HG03442 (cell line): ENCODE measurements around the gene LRCOL1.

Experiments used
- ATAC-seq: cut with Tn5 transposase; IDR thresholded peaks from one replicate; pipeline ENCODE4 v1.9.1; 2021; ENCODE audit warnings: mild to moderate bottlenecking, moderate library complexity; ENCODE audit not compliant: unreplicated experiment

The LRCOL1 gene

DNA sequence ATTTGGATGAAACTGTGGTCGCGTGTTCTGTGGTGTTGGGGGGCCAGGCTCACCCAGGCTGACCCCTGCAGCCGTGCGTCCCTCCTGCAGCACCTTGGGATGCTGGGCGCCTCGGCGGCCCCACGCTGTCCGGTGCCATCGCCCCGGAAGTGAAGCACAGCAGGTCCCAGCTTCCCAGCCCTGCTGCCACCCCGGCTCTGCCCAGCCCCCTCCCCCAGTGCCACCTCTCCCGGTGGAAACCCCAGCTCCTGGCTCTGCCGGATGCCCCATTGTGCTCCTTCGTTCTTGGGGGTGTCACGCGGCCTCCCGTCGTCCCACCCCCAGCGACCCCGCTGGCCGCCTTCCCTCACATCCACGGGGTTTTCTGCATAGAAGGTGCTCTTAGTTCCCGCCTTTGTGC is 25.2 kb downstream of the LRCOL1 start:
- no peak for ATAC-seq

DNA sequence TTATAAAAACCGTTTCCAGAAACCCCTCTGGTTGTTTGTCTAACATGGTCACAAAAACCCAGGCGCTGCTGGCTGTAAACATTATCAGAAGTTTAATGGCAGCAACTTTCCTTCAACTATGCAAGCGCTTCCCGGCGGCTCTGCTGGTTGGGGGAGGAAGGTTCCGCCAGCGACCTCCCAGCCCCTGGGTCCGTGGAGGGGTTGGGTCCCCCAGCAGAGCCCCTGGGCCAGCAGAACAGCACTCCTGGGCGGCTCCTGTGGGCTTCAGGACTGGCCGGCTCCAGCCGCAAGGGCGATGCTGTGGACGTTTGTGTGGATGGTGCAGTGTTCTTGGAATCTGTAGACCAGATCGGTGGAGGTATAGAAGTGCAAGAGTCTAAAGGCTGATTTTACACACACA is 26.0 kb downstream of the LRCOL1 start:
- ATAC-seq = no peak

DNA sequence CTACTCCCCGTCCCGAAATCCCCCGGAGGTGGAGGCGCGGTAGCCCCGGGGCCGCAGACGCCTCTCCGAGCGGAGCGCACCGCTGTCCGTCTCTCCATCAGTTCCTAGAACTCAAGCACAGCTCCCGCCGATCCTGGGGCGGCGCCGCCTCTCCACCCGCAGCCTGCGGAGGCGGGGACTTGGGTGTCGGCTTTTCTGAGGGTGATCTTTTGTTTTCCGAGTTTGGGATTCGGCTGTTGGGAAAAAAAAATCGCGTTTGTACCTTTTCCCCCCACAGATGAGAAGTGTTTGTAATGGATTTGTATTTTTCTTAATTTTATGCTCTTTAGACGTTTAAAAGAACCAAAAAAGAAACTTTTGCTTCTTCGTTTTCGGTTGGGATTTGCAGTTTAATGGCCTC is 26.6 kb downstream of the LRCOL1 start:
- no peak for ATAC-seq

DNA sequence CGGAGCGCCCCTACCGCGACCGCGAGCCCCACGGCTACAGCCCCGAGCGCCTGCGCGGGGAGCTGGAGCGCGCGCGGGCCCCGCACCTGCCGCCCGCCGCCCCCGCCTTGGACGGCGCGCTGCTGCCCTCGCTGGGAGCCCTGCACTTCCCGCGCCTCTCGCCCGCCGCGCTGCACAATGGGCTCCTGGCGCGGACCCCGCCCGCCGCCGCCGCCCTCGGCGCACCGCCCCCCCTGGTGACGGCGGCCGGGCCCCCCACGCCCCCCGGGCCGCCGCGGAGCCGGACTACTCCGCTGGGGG is 27.0 kb downstream of the LRCOL1 start:
- ATAC-seq = no peak

DNA sequence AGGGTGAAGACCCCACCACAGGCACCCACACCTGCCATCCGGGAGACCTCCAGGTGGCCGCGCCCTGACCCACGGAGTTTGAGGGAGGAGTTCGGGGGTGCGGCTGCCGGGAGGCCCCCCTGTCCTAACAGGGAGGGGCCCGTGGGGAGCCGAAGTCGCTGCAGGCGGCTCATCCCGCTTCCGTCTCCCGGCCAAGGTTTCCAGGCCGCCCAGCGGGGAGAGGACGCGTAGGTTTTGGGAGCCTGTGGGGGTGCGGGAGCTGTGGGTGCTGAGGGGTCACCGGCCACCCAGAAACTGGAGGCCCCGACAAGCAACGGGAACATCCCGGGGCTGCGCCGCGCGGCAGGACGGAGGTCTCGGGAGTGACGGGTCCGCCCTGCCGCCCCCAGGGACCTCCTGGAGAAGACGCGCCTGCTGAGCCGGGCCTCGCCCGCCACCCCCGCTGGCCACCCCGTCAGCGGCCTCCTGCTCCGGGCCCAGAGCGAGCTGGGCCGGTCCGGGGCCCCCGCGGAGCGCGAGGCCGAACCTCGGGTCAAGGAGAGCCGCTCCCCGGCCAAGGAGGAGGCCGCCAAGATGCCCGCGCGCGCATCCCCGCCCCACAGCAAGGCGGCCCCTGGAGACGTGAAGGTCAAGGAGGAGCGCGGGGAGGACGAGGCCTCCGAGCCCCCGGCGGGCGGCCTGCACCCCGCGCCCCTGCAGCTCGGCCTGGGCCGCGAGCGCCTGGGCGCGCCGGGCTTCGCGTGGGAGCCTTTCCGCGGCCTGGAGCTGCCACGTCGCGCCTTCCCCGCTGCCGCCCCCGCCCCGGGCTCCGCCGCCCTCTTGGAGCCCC is 27.6 kb downstream of the LRCOL1 start:
- ATAC-seq = no peak

DNA sequence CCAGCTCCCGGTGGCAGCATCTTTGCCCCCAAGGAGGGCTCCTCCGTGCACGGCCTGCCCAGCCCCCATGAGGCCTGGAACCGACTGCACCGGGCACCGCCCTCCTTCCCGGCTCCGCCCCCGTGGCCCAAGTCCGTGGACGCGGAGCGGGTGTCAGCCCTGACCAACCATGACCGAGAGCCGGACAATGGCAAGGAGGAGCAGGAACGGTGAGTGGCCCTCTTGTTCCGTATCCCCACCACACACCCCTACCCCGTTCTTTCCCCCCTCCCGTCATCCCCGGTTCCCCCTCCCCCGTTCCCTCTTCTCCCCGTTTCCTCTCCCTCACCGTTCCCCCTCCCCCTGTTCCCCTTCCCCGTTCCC is 28.3 kb downstream of the LRCOL1 start:
- ATAC-seq = no peak

DNA sequence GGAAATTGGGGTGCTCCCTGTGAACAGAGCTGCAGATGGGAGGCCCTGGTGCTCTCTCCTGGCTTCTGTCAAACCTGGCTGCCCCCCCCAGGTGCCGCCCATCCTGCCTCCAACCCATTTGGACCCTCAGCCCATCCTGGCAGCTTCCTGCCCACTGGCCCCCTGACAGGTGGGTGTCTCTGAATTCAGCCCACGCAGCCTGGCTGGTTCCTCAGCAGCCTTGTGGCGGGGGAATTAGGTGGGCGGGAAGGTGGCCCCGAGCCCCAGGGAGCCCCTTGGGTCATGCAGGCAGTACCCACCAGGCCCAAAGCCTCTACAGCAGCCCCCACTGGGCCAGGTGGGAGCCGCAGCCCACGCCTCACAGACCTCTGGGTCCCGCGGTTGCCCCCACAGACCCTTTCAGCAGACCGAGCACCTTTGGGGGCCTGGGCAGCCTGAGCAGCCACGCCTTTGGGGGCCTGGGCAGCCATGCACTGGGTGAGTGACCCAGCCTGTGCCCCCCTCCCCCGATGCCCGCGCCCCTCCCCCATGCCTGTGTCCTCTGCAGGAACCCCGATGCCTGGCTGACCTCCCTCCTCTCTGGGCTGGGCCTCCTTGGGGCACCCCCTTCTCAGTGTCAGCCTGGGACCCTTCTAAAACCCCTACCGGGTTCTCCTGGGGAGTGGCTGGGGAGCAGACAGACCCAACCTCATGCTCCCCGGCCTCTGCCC is 28.9 kb downstream of the LRCOL1 start:
- no peak for ATAC-seq

DNA sequence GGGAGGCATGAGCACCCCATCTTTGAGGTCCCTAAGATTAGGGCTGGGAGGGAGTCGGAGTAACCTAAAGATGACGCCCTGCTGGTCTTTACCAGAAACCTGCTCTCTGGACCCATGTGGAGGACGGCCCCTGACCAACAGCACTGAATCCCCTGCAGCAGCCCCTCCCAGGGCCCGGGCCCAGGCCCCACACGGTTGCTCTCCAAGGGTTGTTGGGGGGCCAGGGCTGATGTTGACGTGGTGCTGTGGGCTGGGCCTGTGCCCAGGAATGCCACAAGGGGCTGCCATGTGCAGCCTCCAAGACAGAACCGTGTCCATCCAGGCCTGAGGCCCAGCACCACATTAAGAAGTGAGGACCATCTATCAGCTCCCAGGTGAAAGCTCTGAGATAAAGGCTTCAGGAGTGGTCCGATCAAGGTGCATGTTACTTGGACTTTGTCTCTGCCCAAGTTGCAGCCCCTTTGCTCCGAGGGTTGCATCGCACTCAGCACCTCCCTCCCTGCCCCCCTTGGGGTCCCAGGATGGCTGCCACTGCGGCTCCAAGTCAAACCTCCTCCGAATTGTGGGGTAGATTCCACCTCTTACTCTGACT is 29.6 kb downstream of the LRCOL1 start:
- no peak for ATAC-seq

DNA sequence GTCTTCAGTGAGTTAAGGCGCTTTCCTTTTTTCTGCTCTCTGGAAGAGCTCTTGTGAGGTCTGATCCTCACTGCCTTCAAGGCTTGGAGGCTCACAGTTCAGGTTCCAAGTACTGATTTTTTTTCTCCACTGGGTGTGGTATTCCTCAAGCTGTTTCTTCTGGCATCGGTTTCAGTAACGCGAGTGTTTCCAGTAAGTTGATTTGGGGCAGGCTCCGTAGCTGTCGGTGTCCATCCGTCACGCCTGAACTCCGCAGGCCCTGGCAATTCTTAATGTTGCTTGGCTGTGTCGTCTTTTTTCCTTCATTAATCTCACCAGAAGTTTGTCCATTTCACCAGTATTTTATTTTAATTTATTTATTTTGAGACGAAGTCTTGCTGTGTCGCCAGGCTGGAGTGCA is 30.6 kb downstream of the LRCOL1 start:
- ATAC-seq = no peak

DNA sequence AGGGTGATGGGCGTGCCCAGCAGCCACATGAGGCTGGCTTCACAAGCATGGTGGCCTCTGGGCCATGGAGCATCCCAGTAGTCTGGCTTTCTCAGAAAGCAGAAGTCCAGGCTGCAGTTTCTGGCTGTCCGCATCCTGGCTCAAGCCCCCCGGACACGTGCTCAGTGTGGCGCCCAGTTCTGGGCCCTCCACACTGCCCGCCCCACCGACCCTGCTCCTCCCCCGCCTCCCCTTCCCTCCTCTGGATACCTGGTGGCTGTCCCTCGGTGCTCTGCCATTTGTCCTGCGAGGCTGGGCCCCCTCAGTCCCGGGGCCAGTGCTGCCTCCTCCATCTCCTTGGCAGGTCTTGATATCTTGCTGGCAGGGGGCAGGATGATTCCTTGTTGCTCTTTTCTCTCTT is 31.6 kb downstream of the LRCOL1 start:
- no peak for ATAC-seq

DNA sequence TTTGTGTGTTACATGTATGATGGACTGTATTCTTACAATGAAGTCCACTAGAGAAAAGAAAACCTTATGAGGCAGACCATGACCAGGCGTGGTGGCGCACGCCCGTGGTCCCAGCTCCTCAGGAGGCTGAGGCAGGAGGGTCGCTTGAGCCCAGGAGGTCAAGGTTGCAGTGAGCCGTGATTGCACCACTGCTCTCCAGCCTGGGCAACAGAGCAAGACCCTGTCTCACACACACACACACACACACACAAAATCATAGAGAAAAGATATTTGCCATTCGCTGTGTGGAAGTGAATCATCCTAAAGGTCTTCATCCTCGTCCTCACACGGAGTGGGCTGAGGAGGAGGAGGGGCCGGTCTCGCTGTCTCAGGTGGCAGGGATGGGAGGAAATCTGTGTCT is 32.3 kb downstream of the LRCOL1 start:
- ATAC-seq = no peak

DNA sequence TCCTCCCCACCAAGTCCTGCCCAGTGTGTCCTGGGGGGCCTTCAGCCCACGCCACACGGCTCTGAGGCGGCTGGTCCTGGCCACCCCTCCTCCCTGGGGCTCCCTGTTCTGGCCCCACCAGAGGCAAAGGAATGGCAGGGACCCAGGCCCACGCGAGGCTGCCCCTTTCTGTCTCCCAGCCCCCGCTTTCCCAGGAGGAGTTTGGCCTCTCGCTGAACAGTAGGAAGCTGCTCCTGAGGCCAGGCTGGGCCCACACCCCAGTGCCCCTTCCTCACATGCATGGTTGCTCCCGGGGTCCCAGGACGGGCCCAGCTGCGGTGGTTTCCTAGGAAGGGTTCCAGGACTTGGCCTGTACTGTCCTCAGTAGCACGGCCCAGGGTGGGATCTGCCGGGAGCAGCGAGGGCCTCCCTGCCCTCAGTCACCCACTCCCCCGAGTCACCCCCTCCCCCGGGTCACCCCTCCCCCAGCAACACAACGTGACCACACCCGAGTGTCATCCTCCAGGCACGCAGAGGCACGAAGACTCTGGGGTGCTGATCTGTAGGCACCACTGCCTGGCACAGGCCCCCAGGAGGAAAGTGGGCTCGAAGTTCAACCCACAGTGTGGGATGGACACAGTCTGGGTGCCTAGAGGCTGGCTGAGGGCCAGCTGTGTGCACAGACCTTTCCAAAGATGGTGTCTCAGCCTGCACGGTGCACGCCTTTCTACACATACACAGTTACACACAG is 33.0 kb downstream of the LRCOL1 start:
- no peak for ATAC-seq

DNA sequence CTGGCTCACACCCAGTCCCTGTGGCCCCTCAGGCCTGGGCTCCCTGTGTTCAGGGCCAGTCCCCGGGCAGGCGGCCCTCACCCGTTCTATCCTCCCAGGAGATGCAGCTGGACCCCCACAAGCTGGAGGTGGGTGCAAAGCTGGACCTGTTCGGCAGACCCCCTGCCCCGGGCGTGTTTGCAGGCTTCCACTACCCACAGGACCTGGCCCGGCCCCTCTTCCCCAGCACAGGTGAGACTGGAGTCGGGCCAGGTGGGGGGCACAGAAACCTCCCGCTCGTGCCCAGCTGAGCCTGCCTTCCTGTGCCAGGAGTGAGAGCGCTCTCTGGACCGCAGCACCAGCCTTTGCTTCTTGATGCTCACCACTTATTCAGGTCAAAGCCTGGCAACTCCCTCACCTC is 33.7 kb downstream of the LRCOL1 start:
- no peak for ATAC-seq

DNA sequence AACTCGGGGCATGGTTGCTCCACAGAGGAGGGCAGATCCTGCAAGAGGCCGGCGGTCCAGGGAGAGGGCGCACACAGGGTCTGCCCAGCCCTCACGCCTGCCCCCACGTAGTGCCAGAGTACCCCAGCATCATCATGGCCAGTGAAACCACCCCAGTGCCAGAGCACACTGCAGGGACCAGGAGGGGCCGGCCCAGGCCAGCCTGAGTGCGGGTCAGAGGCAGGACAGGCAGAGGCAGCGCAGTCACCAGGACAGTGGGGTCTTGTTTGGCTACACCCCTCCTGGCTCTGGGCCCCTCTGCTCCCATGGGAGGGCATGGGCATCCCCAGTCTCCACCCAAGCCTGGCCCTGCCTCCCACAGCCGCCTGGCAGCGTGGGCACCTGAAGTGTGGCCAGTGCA is 34.7 kb downstream of the LRCOL1 start:
- no peak for ATAC-seq

DNA sequence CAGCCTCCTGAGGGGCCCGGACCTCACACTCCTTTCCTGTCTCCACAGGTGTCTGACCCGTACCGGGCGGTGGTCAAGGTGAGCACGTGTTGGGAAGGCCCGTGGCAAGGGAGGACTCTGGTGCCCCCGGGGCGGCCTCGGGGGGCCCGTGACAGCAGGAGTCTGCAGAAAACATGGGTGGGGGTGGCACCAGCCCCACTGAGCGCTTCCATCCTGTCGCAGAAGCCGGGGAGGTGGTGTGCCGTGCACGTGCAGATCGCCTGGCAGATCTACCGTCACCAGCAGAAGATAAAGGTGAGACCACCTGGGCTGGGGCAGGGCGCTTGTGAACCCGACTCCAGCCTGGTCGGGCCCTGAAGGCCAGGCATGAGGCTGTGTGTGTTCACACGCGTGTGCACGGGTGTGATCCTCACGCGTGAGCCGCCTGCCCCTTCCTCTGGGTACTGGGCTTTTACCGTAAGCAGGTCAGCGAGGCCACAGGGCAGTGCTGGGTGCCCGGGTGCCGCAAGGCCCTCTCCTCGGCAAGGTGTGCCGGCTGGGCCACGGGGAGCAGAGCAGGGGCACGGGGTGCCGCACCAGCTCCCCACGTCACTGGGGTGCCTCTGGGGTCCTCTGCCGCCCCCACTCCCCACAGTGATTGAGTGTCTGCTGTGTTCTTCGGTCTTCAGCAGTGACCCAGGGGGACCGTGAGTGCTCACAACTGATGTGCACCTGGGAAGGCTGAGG is 35.9 kb downstream of the LRCOL1 start:
- ATAC-seq = no peak

DNA sequence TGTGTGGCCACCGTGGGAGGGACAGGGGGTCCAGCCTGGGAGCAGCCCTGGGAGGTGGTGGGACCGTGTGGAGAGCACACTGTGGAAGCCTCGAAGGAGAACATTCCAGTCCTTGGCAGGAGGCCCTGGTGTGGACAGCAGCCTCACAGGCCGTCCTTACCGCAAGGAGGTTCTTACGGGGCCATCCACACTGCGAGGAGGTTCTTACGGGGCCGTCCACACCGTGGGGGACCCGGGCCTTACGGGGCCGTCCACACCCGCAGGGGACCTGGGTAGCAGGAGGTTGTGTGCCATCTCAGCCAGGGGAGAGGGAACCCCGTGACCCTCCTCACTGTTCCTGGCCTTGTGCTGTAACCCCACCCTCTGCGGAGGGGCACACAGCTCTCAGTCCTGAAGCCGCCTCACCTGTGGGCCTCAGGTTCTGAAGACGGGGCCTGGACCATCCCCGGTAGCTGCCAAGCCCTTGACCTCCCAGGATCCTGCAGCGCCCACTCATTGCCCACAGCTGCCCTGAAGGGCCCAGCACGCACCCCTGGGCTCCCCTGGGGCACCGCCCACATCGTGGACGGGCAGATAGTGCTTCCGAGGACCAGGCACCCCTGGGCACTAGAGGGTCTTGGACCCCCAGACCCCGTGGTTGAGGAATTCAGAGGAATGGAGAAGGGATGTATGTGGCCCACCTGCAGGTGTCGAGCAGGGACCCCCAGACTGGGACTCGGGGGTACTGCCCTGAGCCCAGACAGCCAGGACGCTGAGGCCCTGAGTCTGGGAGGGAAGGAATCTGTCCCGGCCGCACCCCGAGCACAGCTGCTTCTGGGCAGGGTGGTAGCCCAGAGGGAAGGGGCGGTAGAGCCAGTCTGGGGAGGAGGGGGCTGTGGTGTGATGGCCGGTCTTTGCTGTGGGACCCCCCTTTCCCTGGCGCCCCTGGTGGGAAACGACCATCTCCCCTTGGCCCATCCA is 37.3 kb downstream of the LRCOL1 start:
- ATAC-seq = no peak

DNA sequence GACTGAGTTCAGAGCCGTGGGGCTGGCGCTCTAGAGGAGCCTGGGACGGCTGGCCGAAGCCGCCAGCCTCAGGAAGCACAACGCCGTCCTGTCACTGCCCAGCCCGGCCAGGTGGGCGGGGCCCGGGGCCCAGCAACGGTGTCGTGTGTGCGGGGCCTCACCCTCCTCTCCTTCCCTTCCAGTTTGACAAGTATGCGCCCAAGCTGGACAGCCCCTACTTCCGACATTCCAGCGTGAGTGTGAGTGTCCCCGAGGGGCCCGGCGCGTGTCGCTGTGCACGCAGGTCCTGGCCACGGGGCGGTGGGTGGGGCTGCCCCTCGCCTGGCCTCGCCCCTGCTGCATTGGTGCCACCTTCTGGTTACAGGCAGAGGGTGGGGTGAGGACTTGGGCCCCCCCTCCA is 38.3 kb downstream of the LRCOL1 start:
- no peak for ATAC-seq

DNA sequence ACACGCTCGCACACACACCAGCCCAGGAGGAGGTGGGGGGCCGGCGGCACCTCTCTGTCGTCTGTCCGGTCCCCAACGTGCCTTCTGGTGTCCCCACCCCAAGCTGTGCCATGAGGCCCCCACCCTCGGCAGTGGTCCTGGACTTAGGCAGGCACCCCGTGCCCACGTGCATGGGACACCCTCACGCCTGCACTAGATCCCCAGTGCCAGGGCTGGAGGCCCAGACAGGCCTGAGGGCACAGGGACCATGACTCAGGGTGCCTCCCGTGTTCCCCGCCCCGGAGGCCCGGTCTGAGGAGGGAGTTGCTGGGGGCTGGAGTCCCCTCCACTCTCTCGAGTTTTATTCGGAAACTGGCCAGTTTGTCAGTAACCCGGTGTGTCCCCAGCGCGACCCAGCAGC is 38.8 kb downstream of the LRCOL1 start:
- no peak for ATAC-seq

DNA sequence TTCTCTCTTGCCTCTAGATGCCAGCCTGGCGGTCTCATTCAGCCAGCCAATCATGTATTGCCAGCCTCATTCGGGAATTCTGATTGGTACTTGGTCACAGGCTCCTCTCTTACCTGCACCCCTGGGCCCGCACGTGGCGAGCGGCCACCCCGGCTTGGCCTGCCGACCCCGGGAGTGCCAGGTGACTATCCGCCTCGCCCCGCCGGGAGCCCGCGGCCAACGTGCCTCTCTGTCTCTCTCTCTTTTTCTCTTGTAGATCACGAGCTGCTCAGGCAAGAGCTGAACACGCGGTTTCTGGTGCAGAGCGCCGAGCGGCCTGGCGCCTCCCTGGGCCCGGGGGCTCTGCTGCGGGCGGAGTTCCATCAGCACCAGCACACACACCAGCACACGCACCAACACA is 39.3 kb downstream of the LRCOL1 start:
- ATAC-seq = no peak

DNA sequence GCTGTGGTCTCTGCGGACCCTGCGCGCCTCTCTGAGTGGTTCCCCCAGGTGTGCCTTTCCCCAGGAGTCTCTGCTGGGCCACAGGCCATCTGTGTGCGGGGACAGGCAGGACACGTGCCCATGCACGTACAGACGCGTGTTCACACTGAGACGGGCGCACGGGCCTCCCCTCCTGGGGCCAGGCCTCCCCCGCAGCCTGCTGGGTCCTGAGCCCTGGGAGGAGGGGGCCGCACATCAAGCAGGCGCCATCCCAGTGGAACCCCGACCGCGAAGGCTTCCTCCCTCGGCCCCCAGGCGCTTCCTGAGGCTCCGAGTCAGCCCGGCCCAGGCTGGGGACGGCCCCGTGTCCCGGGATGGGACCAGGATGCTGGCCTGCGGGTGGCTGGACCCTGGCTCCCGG is 39.7 kb downstream of the LRCOL1 start:
- no peak for ATAC-seq
